NCI-H748 (cell line): ENCODE measurements around the gene PLB1.
"Not testable (repeated sequence)": the region's sequence is repeated elsewhere in the genome, so short reads cannot be mapped to it uniquely, and the experiment has no call there.

Experiments used
- DNase-seq: peaks from one replicate; lab custom pipeline; 2025; ENCODE audit not compliant: unreplicated experiment; lab: John Stamatoyannopoulos, UW

The PLB1 gene

DNA sequence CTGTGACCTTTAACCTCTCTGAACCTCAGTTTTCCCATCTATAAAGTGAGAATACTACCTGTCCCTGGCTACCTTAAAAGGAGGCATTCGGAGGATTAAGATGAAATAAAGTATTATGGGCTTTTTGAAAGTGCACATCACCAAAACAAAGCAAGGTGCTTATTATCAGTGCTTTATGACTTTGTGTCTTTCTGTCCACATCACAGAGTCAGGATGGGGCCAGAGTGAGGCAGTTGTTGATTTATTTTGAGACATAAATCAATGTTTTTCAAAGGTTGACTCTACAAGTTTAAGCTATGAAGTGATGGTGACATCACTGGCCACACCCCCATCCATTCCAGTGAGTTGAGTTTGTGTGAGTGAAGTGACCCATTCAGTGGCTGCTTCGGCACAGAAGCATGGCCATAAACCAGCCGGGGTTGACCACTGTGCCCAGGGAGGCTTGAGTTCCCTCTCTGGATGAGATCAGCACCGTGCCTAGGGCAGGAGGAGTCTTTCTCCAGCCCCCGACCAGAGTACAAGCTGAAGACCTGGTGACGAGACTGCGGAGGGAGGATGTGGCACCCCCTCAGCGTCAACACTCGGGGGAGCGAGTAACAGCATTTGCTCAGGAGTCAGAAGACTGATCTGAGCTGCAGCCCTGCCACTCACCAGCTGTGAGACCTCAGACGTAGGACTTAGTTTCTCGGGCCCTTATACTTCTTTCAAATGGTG, 166.8 kb downstream of the PLB1 start:
- DNase-seq = no peak

- no peak for DNase-seq
Observed at GRCh38 chr2:28663359-28663758, 167.5 kb downstream of the PLB1 start.

- peak; percentile 69 for DNase-seq
Observed at GRCh38 chr2:28664120-28664842, 168.4 kb downstream of the PLB1 start.

- DNase-seq = peak; percentile 13
Observed at GRCh38 chr2:28665041-28665704, 169.3 kb downstream of the PLB1 start.

DNA sequence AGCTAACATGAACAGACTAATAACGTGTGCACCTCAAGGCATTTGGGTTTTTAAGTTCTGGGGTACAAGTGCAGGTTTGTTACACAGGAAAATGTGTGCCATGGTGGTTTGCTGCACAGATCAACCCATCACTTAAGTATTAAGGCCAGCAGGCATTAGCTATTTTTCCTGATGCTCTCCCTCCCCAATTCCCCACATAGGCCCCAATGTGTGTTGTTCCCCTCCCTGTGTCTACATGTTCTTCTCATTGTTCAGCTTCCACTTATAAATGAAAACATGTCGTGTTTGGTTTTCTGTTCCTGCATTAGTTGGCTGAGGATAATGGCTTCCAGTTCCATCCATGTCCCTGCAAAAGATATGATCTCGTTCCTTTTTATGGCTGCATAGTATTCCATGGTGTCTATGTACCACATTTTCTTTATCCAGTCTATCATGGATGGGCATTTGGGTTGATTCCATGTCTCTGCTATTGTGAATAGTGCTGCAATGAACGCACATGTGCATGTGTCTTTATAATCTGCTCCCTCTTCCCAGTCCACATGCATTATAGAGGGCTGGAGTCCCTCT, 170.0 kb downstream of the PLB1 start:
- not testable (repeated sequence) for DNase-seq

DNA sequence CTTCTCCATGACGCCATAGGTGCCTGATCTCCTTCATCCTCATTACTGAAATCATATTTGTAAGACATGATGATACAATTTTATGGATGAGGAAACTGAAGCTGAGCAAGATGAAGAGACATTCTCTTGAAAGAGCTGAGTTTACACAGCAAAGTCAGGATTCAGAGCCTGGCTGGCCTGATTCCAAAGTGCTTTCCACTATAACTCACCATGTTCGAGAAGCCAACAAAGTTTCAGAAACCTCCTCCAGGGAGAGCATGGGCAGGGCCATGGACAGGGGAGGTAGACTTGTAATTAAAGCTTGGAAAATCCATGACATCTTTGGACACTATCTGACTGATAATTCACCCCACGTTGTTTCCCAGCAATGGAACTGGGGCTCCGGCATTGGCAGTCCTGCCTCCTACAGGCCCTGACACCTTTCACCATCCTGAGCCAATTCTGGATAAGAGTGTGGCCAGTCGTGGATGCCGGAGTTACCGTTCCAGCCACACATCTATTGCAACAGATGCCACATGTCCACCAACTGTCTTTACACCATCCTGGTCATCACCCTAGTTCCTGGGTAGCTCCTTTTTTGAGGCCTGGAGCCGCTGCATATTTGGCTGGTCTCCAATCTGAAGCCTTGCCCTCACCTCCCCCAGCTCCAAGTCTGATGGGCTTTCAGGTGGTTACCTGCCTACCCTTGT, 170.8 kb downstream of the PLB1 start:
- no peak for DNase-seq

GRCh38 chr2:28667261-28667660, 171.4 kb downstream of the PLB1 start:
- DNase-seq = no peak

GRCh38 chr2:28668106-28668814, 172.4 kb downstream of the PLB1 start:
- no peak for DNase-seq

DNA sequence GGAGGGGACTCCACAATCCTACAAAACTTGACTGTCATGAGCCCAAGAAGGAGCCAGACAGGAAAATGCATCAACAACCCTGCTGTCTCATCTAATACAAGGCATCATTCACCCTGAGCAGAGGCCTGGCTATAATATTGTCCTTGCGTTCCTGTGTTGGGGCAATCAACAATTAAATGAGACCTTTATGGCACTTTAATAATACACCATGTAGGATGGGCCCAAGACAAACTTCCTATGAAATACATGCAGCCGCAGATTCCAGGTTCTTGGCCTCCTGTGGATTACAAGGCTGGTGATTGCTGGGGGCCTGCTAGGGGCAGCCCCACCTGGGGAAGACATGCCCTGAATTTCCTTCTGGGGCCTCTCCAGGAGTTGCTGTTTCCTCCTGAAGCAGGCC, 173.0 kb downstream of the PLB1 start:
- no peak for DNase-seq

GRCh38 chr2:28670856-28671255, 175.0 kb downstream of the PLB1 start:
- DNase-seq = no peak

DNA sequence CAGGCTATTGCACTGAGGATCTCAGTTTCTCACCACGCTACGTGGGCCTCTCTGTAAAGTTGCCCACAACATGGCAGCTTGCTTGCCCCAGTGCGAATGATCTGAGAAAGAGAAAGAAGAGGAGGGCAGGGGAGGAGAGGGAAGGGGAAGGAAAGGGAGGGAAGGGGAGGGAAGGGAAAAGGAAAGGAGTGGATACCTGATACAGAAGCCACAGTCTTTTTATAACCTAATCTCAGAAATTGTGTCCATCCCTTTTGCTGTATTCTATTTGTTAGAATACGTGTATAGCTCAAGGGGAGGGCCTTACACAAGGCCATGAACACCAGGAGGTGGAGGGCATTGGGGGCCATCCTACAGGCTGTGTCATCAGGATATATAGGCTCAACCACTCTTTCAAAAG, 177.5 kb downstream of the PLB1 start:
- DNase-seq = no peak

GRCh38 chr2:28674062-28674712, 178.3 kb downstream of the PLB1 start:
- DNase-seq = no peak

- no peak for DNase-seq
Observed at GRCh38 chr2:28674713-28675068, 178.8 kb downstream of the PLB1 start.

- no peak for DNase-seq
Observed at GRCh38 chr2:28676152-28676835, 180.4 kb downstream of the PLB1 start.

DNA sequence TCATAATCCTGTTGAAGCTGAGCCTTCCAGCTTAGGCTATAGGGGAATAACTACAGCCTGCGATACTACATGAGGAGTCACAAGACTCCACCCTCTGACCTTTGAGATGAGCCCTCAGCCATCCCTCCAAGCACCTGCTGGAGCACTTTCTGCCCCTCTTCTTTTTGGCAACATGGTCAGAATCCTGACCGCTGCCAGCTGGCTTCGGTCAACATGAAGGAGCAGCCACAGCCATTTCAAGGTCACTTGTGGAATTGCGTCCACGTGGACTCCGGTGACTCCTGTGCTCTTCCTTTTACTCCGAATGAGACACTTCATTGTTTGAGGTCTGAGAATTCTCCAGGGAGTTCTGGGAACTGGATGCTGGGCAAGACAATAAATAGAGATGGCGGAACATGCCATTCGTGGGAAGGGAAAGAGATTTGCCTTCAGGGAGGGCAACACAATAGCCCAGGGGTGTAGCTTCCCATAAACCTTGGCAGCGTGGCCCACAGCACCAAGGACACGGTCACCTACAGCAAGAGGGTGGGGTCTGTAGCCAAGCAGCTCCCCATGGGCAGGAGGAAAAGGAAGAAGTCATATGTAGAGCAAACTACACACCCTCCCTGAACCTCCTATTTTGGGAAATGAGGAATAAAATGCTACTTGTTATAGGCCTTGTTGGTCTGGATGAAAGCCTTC, 182.5 kb downstream of the PLB1 start:
- DNase-seq = no peak

DNA sequence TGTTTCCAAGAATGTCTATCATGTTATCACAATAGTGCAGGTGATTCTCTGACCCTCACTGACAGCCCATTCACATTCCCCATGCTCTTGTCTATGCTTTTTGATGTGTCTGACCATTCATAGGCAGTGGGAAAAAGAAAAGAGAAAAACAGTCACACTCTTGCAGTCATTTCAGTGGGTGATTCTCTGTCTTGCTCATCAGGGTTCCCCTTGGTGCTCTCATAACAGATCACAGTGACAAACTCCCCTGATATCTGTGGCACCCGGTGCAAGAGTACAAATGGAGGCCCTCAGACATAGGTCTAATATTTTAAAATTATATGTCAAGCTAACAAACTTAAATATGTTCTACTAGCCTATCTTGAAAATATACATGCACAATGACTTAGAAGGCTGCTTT, 183.1 kb downstream of the PLB1 start:
- DNase-seq = no peak

DNA sequence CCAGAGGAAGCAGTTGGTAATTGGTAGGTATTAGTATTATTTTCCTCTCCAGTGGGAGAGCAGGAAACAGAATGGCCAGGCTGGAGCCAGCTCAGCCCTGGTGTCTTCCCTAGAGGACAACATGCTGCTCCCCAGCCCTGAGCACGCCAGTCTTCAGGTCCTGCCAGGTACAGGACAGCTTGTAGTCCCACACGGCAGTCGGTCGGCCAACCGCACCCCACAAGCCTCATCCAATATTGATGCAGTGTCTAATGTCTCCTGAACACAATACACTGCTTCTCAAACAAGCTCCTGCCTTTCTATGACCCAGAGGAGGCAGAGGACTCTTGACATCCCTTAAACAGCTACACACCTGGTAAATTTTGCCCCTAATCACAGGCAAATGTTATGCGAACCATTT, 184.8 kb downstream of the PLB1 start:
- no peak for DNase-seq

DNA sequence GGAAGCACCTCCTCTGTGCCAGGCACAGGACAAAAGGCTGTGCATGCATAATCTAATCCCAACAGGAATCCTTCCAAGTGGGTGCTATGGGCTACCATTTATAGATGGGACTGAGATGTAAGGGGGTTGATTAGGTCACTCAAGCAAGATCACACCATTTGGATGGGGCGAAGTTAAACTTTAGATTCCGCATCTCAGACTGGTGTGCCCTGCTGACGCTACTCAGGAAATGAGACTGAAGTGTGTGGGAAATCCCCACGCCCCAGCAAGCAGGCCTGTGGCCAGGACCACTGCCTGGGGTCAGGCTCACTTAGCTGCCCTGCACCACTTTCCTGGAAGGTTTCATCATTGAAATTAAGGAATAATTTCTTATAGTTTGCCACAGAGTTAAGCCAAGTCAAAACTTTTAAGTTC, 185.3 kb downstream of the PLB1 start:
- DNase-seq = no peak

- no peak for DNase-seq
Observed at GRCh38 chr2:28681606-28682005, 185.7 kb downstream of the PLB1 start.
